Muscle layer of colon (tissue), 2 donors: ENCODE measurements around the gene GOLGA6C.
"Not testable (repeated sequence)": the region's sequence is repeated elsewhere in the genome, so short reads cannot be mapped to it uniquely, and the experiment has no call there.

ENCODE experiments used
- H3K27ac ChIP-seq: one replicate; pipeline ENCODE4 v1.7.0; 2013; ENCODE audit warnings: low read depth, mild to moderate bottlenecking, low read length, moderate library complexity
- H3K27me3 ChIP-seq, 2 donors: one replicate each; pipeline ENCODE4 v1.7.0; 2013; ENCODE audit warnings: low read length in 2 of 2, mild to moderate bottlenecking in 2 of 2; ENCODE audit not compliant: insufficient read depth in 2 of 2, control insufficient read depth in 1 of 2
- H3K36me3 ChIP-seq: one replicate; pipeline ENCODE4 v1.7.0; 2013; ENCODE audit warnings: mild to moderate bottlenecking, low read length; ENCODE audit not compliant: insufficient read depth
- H3K4me1 ChIP-seq: one replicate; pipeline ENCODE4 v1.7.0; 2013; ENCODE audit warnings: mild to moderate bottlenecking, low read length; ENCODE audit not compliant: insufficient read depth
- H3K4me3 ChIP-seq, 2 donors: one replicate each; pipeline ENCODE4 v1.7.0; 2013; ENCODE audit warnings: low read length in 2 of 2, low read depth in 1 of 2, mild to moderate bottlenecking in 1 of 2, moderate library complexity in 1 of 2
- H3K9ac ChIP-seq: one replicate; pipeline ENCODE4 v1.7.0; 2013; ENCODE audit warnings: low read length
- H3K9me3 ChIP-seq: one replicate; pipeline ENCODE4 v1.7.0; 2013; ENCODE audit warnings: mild to moderate bottlenecking, low read length
- donor health status: abdominal sarcoma.
- donor health status: Adenocarcinoma of cecum.

Gene GOLGA6C, protein sequence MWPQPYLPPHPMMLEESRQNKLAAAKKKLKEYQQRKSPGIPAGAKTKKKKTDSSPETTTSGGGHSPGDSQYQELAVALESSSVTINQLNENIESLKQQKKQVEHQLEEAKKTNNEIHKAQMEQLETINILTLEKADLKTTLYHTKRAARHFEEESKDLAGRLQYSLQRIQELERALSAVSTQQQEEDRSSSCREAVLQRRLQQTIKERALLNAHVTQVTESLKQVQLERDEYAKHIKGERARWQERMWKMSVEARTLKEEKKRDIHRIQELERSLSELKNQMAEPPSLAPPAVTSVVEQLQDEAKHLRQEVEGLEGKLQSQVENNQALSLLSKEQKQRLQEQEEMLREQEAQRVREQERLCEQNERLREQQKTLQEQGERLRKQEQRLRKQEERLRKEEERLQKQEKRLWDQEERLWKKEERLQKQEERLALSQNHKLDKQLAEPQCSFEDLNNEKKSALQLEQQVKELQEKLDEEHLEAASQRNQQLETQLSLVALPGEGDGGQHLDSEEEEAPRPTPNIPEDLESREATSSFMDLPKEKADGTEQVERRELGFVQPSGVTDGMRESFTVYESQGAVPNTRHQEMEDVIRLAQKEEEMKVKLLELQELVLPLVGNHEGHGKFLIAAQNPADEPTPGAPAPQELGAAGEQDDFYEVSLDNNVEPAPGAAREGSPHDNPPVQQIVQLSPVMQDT

DNA sequence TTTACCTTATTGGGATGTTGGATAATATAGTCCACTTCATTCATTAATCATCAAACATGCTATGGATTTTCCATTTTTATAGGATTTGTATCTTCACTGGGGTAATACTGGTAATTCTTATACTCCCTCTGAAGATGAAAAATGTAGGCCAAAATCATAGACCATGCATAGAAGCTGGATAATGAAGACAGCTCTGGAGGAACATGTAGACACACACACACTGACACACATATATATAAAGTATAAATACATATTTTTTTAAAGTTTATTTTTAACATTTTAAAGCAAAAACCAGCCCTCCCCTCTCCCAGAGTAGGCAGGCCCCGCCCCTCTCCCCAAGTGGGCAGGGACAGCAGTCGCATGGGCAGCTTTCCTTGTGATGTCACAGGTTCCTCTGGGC is at the start of gene GOLGA6C:
TSS of gene GOLGA6C (plus strand) at position 301 of the 400 bp plus-strand sequence. CDS start 265 bp downstream, outside the sequence.
- H3K9ac ChIP-seq, H3K9me3 ChIP-seq, H3K27ac ChIP-seq, H3K27me3 ChIP-seq, H3K4me3 ChIP-seq, H3K36me3 ChIP-seq, H3K4me1 ChIP-seq: not testable (repeated sequence)

DNA sequence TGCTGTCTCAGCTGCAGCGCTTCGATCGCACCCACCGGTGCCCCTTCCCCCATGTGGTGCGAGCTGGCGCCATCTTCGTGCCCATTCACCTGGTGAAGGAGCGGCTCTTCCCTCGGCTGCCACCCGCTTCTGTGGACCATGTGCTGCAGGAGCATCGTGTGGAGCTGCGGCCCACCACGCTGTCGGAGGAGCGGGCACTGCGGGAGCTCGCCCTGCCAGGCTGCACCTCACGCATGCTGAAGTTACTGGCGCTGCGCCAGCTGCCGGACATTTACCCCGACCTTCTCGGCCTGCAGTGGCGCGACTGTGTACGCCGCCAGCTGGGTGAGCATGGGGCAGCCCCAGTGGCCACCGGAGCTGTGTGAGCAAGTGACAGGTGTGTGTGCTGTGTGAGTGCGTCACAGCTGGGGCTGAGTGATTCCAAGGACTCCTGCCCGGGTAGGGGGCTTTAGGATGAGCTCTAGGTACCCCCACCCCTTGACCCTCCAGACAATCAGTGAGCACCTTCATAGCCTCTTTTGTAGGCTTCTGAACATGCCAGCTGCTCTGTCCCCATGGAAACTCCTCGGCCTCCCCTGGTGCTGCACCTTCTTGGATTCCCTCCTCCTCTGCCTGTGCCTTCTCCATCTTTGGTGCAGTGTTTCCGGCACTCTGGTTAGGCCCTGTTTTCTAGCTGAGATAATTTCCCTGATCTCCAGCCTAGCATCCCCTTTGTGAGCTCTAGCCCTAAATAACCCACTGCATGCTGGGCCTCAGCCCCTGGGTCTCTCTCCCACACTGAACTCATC is 49.4 kb upstream of the GOLGA6C start:
- Histone ChIP-seq H3K36me3 (peaks cover 53% of the 10 kb centered on the region), H3K27me3 (no peaks in the 10 kb centered on the region), H3K27ac (no peak overlapping the region), H3K4me3 (no peak overlapping the region), H3K9me3 (no peaks in the 10 kb centered on the region), H3K9ac (no peak overlapping the region), H3K4me1 (peaks cover 29% of the 10 kb centered on the region)

DNA sequence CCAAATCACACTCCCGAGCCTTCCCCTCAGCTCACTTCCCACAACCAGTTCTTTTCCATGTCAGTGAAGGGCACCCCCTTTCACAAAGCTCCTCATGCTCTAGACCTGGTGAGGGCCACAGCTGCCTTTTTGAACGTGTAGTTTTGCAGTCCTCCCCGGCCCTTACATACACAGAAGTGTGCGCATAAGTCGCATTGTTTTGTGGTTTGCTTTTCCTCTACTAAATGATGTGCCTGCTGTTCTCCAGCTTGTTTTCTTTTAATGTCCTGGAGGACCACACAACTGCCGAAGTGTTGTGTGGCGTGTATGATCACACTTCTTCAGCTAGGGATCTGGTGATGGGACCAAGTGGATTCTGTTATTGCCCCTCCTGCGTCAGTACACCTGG is 48.9 kb upstream of the GOLGA6C start:
- peaks cover 53% of the 10 kb centered on the region for H3K36me3 ChIP-seq

DNA sequence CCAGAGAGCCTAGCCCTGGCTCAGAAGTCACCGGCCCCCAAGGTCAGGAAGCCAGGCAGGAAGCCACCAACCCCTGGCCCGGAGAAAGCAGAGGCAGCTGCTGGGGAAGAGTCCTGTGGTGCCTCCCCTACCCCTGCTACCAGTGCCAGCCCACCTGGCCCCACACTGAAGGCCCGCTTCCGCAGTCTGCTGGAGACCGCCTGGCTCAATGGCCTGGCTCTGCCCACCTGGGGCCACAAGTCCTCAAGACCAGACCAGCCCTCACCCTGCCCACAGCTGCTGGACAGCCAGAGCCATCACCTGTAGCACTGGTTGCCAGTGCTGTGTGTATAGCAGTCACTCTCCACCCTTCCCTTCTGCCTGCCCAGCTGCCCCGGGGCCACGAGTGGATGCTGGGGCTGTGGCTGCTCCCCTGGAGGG is 47.3 kb upstream of the GOLGA6C start:
- Histone ChIP-seq H3K27ac (no peak overlapping the region), H3K9ac (no peak overlapping the region), H3K4me3 (no peak overlapping the region), H3K4me1 (peaks cover 14% of the 10 kb centered on the region), H3K36me3 (peaks cover 49% of the 10 kb centered on the region), H3K9me3 (no peaks in the 10 kb centered on the region), H3K27me3 (no peaks in the 10 kb centered on the region)

More for the DNA sequence above, 48.9 kb upstream of the GOLGA6C start:
- H3K9ac ChIP-seq: no peak overlapping the region
- no peak overlapping the region for H3K27ac ChIP-seq
- H3K4me1 ChIP-seq: peaks cover 23% of the 10 kb centered on the region
- H3K4me3 ChIP-seq: no peak overlapping the region
- no peaks in the 10 kb centered on the region for H3K9me3 ChIP-seq
- H3K27me3 ChIP-seq: no peaks in the 10 kb centered on the region

DNA sequence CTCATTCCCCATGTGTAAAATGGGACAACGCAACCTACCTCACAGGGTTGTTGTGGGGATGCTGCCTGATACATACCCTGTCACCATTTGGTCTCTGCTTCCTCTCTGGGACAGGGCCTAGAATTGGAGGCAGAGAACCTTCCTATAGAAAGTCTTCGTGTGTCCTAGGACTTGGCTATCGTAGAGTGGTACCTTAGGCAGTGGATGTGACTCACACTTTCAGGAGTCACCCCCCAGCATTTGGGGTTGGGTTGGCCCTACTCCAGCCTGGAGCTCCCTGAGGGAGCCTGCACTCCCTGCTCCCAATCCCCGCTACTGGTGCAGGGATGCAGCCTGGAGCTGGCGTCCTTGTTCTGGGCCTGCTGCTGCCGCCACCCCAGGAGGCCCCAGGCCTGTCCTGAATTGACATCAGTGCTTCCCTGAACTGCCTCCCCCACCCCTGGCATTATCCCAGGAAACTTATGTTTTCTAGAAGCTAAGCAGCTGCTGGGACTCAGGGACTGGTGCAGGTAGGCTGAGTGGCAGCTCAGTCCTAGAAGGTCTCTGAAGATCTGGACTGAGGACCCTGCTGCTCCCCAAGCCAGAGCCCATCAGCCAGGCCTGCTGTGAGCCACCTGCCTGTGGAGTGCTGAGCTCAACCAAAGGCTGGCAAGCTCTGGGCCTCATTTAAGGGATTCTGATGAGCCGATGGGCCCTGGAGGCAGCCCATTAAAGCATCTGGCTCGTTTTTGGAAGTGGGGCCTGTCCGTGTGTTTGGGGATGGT is 46.5 kb upstream of the GOLGA6C start:
- H3K4me3 ChIP-seq: no peak overlapping the region
- H3K27ac ChIP-seq: no peak overlapping the region
- H3K4me1 ChIP-seq: peaks cover 14% of the 10 kb centered on the region
- no peak overlapping the region for H3K9ac ChIP-seq
- H3K9me3 ChIP-seq: no peaks in the 10 kb centered on the region
- H3K36me3 ChIP-seq: peaks cover 46% of the 10 kb centered on the region
- no peaks in the 10 kb centered on the region for H3K27me3 ChIP-seq

DNA sequence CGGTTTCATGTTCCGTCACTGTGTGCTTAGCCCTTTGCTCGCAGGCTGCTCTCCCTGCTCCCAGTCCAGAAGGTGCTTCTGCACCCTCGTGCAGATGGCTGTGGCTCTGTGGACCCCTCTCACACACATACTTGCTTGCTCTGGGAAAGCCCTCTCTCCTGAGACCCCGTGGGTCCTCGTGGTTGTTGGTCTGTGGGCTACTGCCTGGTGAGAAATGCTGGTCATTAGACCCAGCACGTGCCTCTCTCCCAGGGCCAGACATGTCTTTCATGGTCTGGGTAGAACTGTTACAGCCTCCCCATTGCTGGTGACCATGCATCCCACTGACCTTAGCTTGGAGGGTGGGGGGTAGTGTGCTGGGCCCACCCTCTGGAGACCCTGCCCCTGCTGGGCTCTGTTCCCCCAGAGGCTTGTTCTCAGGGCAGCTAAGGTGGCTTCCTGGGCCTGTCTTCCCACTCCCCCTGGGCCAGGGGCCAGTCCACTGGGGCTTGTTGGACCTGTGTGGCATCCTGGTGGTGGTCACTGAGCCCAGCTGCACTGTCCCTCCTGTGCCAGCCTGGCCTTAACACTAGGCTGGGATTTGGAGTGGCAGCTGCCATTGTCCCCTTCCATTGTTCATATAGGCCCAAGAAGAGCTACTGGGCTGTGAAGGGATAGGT is 45.8 kb upstream of the GOLGA6C start:
- no peaks in the 10 kb centered on the region for H3K9me3 ChIP-seq
- no peaks in the 10 kb centered on the region for H3K27me3 ChIP-seq
- H3K4me3 ChIP-seq: no peak overlapping the region
- H3K4me1 ChIP-seq: peaks cover 14% of the 10 kb centered on the region
- no peak overlapping the region for H3K27ac ChIP-seq
- H3K36me3 ChIP-seq: peaks cover 46% of the 10 kb centered on the region
- no peak overlapping the region for H3K9ac ChIP-seq

DNA sequence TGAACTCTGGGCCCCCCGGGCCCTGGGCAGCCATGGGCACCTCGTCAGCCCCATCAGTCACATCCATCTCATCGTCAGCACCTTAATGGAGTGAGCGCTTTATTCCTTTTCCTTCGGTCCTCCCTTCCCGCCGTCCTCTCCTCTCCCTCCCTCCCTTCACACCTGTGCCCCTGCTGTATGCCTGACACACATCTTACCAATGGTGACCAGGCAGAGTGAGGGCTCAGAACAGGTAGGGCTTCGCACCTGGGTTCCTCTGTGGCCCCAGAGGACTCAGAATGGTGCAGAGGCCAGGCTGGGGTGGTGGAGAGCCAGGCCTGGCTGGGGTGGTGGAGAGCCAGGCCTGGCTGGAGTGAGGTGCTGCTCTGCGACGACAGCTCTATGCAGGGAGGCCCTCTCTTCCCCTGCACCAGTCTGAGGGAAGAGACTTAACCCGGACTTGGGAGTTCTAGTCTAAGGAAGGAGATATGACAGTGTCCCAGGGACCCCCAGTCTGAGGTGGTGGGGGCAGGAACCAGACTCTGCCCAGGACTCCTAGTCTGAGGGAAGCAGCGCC is 44.8 kb upstream of the GOLGA6C start:
- no peak overlapping the region for H3K9ac ChIP-seq
- no peaks in the 10 kb centered on the region for H3K9me3 ChIP-seq
- no peak overlapping the region for H3K27ac ChIP-seq
- peaks cover 14% of the 10 kb centered on the region for H3K4me1 ChIP-seq
- H3K4me3 ChIP-seq: no peak overlapping the region
- no peaks in the 10 kb centered on the region for H3K27me3 ChIP-seq
- peaks cover 45% of the 10 kb centered on the region for H3K36me3 ChIP-seq

DNA sequence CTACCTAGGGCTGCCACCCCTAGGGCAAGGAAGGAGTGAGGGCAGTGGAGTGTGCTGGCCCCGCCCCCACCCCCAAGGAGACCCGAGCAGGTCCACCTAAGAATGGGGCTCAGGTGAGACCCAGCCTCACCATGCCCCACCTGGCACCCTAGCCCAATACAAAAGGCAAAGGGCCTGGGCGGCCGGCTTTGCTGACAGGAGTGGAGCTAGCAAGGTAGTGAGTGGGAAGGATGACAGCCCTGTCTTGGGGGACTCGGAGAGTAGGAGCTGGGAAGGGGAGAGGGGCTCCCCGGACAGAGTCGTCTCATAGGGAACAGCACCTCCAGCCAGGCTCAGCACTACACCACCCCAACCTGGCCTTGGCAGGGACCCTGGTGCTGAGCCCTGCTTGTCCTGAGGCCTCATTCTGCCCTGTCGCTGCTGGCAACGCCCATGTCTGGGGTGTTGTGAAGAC is 44.3 kb upstream of the GOLGA6C start:
- H3K36me3 ChIP-seq: peaks cover 40% of the 10 kb centered on the region
- no peak overlapping the region for H3K27ac ChIP-seq
- H3K4me3 ChIP-seq: no peak overlapping the region
- H3K9me3 ChIP-seq: no peaks in the 10 kb centered on the region
- H3K27me3 ChIP-seq: no peaks in the 10 kb centered on the region
- H3K4me1 ChIP-seq: peaks cover 14% of the 10 kb centered on the region
- H3K9ac ChIP-seq: no peak overlapping the region

DNA sequence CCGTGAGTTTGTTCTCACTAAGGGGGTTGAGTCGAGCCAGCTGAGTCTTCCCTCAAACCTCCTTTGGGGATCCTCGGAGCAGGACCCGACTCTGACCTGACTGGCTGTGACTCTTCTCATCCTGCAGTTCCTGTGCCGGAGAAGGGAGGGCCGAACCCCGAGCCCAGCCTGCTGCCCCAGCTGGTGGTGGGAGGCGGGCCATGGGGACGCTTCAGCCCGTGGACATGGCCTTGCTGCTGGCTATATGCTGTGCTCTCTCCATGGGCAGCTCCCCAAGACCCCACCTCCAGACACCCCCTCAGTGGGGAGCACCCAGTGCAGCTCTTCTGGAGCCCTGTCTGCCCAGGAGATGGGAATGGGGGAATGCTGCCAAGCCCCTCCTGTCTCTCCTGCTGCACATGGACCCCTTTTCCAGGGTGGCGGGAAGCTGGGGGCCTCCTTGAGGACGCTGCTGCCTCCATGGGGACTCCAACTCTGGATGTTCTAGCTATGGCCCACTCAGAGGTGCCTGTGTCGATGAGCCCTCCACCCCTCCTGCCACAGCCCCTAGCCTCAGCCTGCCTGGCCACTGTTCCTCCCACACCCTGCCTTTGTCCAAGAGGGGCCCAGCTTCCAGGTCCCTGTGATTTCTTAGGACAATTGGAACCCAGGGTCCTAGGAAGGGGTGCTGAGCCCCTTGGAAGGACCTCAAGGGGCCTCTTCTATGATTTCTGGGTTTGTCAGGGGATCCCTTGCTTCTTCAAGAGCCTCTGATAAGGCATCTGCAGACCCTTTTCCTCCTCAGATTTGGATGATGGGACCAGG is 43.6 kb upstream of the GOLGA6C start:
- Histone ChIP-seq H3K36me3 (peaks cover 33% of the 10 kb centered on the region), H3K4me3 (no peak overlapping the region), H3K9me3 (no peaks in the 10 kb centered on the region), H3K27ac (no peak overlapping the region), H3K27me3 (no peaks in the 10 kb centered on the region), H3K4me1 (peaks cover 14% of the 10 kb centered on the region), H3K9ac (no peak overlapping the region)
